ENCODE results near the gene MFAP3L.
"Not testable (repeated sequence)": the region's sequence is repeated elsewhere in the genome, so short reads cannot be mapped to it uniquely, and the experiment has no call there.

The MFAP3L gene

GRCh38 chr4:170026253-170027021 lies at the start of gene MFAP3L:
Gene MFAP3L, minus strand, starts transcription at chr4:170026395. Its CDS starts 20,518 bp downstream, at chr4:170005877.
- peak; percentile 27 for DNase-seq

GRCh38 chr4:170071196-170071595 lies 45.0 kb upstream of the MFAP3L start:
- no peak for DNase-seq

GRCh38 chr4:170068438-170069128 lies 42.4 kb upstream of the MFAP3L start:
- DNase-seq, result no peak

GRCh38 chr4:170059421-170059820 lies 33.2 kb upstream of the MFAP3L start:
- DNase-seq, result no peak

GRCh38 chr4:170058826-170059225 lies 32.6 kb upstream of the MFAP3L start:
- DNase-seq, result no peak

- no peak for DNase-seq
These were observed 31.7 kb upstream of the MFAP3L start for GRCh38 chr4:170057866-170058265.

DNA sequence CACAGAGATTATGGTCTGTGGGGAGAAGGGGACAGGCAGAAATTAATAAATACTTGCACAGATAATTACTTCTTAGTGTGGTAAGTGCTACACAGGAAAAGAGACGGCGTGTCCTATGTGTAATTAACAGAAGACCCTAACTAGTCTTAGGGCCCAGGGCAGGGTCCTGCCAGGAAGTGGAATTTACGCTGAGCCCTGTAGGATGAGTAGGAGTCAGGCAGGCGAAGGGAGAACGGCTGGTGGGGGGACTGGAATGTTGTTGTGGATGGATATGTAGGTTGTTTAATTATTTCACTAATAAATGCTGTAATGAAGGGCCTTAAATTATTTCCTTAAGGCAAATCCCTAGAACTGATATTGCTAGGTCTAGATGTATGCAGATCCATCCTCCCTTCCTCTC lies 26.7 kb upstream of the MFAP3L start:
- no peak for DNase-seq

GRCh38 chr4:170051402-170051801 lies 25.2 kb upstream of the MFAP3L start:
- no peak for DNase-seq

DNA sequence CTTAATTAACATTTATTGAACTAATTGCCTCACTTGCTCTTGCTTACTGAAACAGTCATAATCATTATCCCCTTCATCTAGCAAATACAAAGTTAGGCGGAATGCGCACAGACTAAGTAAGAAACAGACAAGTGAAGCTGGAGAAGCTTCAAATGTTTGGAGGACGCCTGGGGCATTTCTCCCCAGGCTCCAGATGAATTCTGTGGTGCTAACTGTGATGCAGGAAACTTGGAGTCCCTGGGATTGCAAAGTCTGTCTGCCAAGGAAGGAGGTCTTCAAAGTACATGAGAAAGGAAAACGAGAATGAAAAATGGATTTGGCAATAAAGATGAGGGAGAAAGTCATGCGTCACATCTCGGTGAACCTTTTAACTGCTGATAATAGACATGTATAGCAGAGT lies 23.6 kb upstream of the MFAP3L start:
- DNase-seq, result no peak

DNA sequence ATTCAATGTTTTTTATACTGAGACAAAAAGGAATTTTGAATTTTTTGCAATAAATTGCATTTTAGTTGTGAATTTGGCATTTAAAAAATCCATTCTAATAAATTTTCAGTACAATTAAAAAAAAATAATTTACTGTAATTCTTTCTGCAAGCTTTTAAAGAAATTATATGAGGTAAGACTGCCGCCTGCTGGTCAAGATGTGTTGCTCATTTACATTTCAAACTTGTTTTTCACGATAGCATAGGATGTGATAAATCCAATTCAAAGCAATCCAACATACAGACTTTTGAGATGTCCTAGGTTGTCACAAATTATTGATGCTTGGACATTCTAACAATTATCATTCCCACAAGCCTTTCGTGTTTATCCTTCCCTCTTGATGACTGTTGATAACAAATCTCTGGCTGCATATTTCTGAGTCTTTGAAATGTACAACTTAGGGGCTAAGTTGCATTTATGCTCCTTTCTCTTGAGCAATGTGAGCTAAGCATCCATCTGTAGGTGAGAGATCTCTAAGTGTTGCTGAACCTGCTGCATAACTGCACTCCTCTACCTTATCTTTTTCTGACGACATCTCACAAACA lies 21.7 kb upstream of the MFAP3L start:
- DNase-seq, result peak; percentile 44

DNA sequence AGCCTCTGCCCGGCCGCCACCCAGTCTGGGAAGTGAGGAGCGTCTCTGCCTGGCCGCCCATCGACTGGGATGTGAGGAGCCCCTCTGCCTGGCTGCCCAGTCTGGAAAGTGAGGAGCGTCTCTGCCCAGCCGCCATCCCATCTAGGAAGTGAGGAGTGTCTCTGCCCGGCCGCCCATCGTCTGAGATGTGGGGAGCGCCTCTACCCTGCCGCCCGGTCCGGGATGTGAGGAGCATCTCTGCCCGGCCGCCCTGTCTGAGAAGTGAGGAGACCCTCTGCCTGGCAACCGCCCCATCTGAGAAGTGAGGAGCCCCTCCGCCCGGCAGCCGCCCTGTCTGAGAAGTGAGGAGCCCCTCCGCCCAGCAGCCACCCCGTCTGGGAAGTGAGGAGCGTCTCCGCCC lies 20.0 kb upstream of the MFAP3L start:
- DNase-seq, result not testable (repeated sequence)

- no peak for DNase-seq
These were observed 14.0 kb upstream of the MFAP3L start for GRCh38 chr4:170040031-170040680.

DNA sequence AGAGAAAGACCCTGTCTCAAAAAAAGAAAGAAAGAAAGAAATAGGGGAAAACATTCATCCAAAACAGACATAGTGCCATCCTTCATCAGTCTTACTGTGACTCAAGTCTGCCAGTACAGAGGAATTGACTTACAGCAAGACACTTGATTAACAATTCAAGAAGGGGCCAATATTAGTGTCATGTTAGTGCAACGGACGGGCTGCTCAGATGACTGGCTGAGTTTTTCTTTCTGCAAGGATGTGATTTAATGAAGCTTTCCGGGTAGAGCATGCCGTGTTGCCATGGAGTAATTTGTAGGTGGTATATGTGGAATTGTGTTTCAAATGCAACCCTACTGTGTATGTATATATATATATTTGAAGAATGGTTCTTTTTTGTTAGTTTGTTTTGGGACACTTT lies 12.6 kb upstream of the MFAP3L start:
- DNase-seq, result no peak

DNA sequence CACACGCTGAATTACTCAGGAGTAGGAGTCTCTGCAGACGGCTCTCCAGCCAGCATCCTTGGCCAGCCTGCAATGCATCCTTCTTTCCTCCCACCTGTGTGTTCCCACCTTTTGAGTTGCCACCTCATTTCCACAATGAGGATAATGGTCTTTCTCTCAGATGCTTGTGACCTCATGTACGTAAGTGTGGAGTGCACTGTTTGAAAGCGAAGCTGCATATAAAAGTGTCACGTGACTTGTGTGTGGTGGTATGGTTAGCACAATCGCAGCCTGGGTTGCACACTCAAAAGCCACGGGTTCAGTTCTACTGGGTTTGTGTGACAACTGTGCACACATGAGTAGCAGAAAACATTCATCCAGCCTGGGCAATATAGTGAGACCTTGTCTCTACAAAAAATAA lies 12.0 kb upstream of the MFAP3L start:
- DNase-seq, result no peak

GRCh38 chr4:170037481-170037880 lies 11.3 kb upstream of the MFAP3L start:
- DNase-seq, result no peak

- no peak for DNase-seq
These were observed 9.7 kb upstream of the MFAP3L start for GRCh38 chr4:170035845-170036244.

DNA sequence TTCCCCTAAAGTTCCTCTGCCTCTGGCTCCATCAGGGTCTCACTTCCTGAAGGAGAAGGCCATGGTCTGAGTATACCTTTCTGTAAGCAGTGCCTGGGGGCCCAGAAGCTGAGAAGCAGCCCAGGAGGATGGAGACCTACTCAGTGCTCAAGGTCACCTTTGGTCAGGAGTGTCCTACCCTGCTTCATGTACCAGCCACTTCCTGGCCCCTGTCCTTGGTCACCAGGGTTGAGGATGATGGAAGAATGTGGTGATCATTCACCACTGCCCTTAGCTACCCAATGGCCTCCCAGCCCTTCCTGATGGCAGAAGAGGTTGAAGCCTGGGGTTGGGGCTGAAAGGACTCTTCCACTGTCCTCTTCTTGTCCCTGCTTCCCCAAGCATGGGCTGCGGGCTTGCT lies 9.0 kb upstream of the MFAP3L start:
- no peak for DNase-seq

DNA sequence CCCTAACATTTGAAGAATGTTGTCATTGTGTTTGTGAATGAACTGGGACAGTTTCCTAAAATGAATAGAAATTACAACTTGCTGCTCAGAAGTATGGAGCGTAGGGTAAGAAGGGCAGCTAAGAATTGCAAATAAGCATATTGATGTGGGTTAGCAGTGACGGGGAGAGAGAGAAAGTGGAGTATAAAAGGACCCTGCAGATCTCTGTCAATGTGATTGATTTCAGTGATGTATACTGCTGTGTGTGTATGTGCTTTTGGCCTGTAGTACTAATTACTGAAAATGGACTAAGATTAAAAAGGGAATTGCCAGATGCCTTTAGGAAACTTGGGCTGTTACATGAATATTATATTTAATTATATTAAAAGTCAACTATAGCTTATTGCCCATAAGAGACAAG lies 7.8 kb upstream of the MFAP3L start:
- DNase-seq, result no peak

- DNase-seq, result no peak
These were observed 3.9 kb upstream of the MFAP3L start for GRCh38 chr4:170030121-170030520.

GRCh38 chr4:170027181-170027829 lies 1.1 kb upstream of the MFAP3L start:
- peak; percentile 82 for DNase-seq

- DNase-seq, result no peak
These were observed 507 bp downstream of the MFAP3L start for GRCh38 chr4:170025523-170026252.

- no peak for DNase-seq
These were observed 4.0 kb downstream of the MFAP3L start for GRCh38 chr4:170022211-170022610.
